Keratinocyte (primary cell): Measurements from ENCODE around the gene MEGF11.

Source experiments
- CTCF ChIP-seq, 3 experiments: IDR thresholded peaks in 1 of 3; conservative IDR thresholded peaks in 1 of 3; optimal IDR thresholded peaks in 1 of 3; 2 replicates in 2 of 3; 3 replicates in 1 of 3; pipeline versions ENCODE3 to v1.5.1; 2011; ENCODE audit warnings: low read length in 3 of 3, mild to moderate bottlenecking in 3 of 3, moderate library complexity in 2 of 3, control low read depth in 1 of 3, inconsistent platforms in 1 of 3; ENCODE audit not compliant: insufficient read depth in 2 of 3; ENCODE audit errors: extremely low read depth in 1 of 3
- EZH2 ChIP-seq: IDR thresholded peaks from one replicate; pipeline ENCODE4 v1.6.1; 2012; ENCODE audit warnings: inconsistent platforms, mild to moderate bottlenecking, low read length, moderate library complexity

GRCh38 chr15:66172324-66172980 lies 81.1 kb downstream of the MEGF11 start:
- no peak for TF ChIP-seq CTCF (optimal IDR thresholded peaks at IDR 0.05 in 1 of 3, IDR thresholded peaks at IDR 0.05 in 1 of 3, conservative IDR thresholded peaks at IDR 0.05 in 1 of 3; ENCODE audit: extremely low read depth in 1 of 3, insufficient read depth in 2 of 3, low read length in 3 of 3)
- TF ChIP-seq EZH2, result no peak
